ENCODE results near the gene MPIG6B.

Gene MPIG6B

DNA sequence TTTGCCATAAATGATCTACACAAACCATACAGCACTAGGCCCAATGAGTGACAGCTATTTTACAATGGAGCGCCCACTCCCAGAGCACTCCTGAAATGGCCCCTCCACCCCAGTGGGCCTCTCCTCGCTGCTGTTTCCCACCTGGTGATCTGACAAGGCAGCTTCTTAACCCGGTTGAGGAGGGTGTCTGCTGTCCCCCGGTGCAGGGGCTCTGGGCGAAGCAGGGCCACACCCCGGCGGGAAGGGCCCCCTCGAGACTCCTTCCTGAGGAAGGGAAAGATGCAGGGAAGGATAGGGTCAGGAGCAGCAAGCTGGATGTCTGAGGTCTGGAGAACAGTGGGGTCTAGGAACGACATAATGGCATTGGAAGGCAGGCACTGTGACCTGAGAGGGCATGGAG lies 30.3 kb upstream of the MPIG6B start:
- no peak for TF ChIP-seq POLR2A (IDR thresholded peaks at IDR 0.05; ENCODE audit: extremely low read depth, insufficient read length)
- TF ChIP-seq, protein P1, sequence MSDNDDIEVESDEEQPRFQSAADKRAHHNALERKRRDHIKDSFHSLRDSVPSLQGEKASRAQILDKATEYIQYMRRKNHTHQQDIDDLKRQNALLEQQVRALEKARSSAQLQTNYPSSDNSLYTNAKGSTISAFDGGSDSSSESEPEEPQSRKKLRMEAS (IDR thresholded peaks at IDR 0.05; ENCODE audit: low read depth, low read length): no peak
- no peak for TF ChIP-seq MYC (IDR thresholded peaks at IDR 0.05; ENCODE audit: low read depth, low read length)
- H3K4me3 ChIP-seq (ENCODE audit: low read depth, low read length): no peak overlapping the region
- DNase-seq (ENCODE audit: low read depth): no peak

DNA sequence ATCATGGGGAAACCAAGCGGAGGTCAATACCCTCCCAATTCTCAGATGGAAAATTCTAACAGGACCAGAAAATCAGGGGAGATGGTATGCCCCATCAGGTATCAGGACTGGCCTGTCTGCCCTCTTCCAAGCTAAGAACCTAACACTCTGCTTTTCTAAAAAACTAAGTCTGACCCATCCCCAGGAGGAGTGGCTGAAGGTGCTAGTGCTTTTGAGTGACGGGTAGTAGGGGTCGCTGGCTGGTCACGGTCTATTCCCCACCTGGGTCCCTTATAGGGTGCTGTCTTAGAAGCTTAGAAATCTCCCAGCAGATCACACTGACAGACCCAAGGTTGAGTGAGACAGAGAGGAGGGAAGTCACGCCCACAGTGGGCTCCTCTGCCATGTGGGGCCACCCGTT lies 29.6 kb upstream of the MPIG6B start:
- no peak for DNase-seq (ENCODE audit: low read depth)
- no peak overlapping the region for H3K4me3 ChIP-seq (ENCODE audit: low read depth, low read length)
- TF ChIP-seq POLR2A (IDR thresholded peaks at IDR 0.05; ENCODE audit: extremely low read depth, insufficient read length) (no peak), MYC (IDR thresholded peaks at IDR 0.05; ENCODE audit: low read depth, low read length) (no peak)
- TF ChIP-seq, protein P2, sequence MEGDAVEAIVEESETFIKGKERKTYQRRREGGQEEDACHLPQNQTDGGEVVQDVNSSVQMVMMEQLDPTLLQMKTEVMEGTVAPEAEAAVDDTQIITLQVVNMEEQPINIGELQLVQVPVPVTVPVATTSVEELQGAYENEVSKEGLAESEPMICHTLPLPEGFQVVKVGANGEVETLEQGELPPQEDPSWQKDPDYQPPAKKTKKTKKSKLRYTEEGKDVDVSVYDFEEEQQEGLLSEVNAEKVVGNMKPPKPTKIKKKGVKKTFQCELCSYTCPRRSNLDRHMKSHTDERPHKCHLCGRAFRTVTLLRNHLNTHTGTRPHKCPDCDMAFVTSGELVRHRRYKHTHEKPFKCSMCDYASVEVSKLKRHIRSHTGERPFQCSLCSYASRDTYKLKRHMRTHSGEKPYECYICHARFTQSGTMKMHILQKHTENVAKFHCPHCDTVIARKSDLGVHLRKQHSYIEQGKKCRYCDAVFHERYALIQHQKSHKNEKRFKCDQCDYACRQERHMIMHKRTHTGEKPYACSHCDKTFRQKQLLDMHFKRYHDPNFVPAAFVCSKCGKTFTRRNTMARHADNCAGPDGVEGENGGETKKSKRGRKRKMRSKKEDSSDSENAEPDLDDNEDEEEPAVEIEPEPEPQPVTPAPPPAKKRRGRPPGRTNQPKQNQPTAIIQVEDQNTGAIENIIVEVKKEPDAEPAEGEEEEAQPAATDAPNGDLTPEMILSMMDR (IDR thresholded peaks at IDR 0.05; ENCODE audit: low read depth, low read length): no peak
- TF ChIP-seq, protein P1 (IDR thresholded peaks at IDR 0.05; ENCODE audit: low read depth, low read length): no peak

DNA sequence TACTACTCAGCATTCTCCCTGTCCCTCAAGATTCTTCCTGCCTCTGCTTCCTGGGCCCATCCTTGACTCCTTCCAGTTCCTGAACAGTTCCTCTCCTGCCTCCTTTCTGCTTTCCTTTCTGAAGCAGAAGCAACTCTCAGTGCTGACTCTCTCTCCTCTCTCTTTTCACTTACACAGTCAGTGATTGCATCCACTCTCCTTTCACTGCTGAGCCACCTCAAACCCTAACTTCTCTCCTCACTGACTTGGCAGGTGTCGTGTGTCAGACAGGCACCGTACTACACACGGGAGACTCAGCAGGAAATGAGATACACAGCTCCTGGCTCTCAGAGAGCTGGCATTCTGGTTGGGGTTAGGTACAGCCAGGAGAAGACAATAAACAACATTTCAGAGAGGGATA lies 25.6 kb upstream of the MPIG6B start:
- no peak for DNase-seq (ENCODE audit: low read depth)
- TF ChIP-seq, protein P2 (IDR thresholded peaks at IDR 0.05; ENCODE audit: low read depth, low read length): no peak
- TF ChIP-seq, protein P1 (IDR thresholded peaks at IDR 0.05; ENCODE audit: low read depth, low read length): no peak
- TF ChIP-seq POLR2A (IDR thresholded peaks at IDR 0.05; ENCODE audit: extremely low read depth, insufficient read length) (no peak), MYC (IDR thresholded peaks at IDR 0.05; ENCODE audit: low read depth, low read length) (no peak)

DNA sequence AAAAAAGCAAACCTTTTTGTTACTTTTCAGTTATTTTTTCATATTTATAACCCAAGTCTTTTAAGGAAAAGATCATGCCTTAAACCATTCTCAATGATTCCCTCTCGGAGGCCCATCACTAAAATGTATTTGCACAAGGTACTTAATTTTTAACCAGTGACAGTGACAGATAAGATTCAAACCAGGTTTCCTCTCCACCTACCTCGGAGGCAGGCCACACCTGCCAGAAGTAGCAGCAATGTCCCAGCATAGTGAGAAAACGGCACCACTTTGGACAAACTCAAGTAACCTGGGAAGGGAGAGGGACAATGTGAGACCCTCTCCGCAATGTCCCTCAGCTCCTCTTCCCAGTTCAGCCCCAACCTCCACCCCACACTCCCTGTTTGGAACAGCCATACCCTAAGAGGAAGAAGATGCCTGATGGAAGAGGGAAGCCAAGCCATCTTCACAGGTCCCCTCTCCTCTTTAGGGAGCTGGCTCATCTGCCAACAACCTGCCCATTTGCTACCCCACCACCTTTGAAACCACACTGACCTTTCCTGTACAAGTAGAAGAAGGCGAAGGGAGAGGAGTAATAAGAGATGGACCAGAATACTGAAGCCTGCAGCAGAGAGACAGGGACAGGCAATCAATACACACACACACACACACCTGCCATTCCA lies 22.3 kb upstream of the MPIG6B start:
- peak overlapping the region; percentile 97 for H3K4me3 ChIP-seq (ENCODE audit: low read depth, low read length)
- DNase-seq (ENCODE audit: low read depth): no peak
- TF ChIP-seq, protein P2 (IDR thresholded peaks at IDR 0.05; ENCODE audit: low read depth, low read length): no peak
- TF ChIP-seq, protein P1 (IDR thresholded peaks at IDR 0.05; ENCODE audit: low read depth, low read length): no peak
- TF ChIP-seq MYC (IDR thresholded peaks at IDR 0.05; ENCODE audit: low read depth, low read length) (no peak), POLR2A (IDR thresholded peaks at IDR 0.05; ENCODE audit: extremely low read depth, insufficient read length) (no peak)

More for the DNA sequence above, 25.6 kb upstream of the MPIG6B start:
- H3K4me3 ChIP-seq (ENCODE audit: low read depth, low read length): no peak overlapping the region

DNA sequence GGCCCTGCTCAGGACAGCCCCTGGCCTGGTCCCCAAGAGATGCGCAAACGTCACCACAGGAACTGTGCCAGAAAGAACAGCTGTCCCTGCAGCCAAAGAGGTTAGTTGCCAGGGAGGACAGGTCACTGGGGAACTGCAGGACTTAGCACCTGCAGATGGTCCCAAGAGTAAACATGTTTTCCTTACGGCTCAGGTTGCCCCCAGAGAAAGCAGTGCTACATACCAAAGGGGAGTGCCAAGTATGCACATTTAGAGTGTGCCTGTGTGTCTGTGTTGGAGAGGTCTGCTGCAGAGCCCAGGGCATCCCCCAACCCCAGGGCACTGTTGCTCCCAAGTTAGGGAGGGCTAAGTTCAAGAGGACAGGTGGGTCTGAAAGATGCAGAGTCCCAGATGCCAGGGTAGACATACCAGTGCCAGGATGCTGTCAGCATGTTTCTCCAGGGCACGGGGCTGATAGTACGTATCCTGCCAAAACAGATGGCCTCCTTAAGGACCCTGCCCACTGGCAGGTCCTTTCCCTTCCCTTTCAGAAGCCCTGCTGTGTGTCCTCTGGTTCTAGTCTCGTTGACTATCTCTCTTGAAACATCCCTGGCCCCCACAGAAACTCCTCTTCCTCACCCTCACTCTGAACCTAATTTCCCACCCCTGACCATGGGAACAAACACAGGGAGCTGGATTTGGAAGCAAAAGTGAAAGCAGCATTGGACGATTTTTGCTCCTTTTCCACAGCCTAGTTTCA lies 21.3 kb upstream of the MPIG6B start:
- no peak for TF ChIP-seq MYC (IDR thresholded peaks at IDR 0.05; ENCODE audit: low read depth, low read length)
- TF ChIP-seq, protein P1 (IDR thresholded peaks at IDR 0.05; ENCODE audit: low read depth, low read length): no peak
- TF ChIP-seq, protein P2 (IDR thresholded peaks at IDR 0.05; ENCODE audit: low read depth, low read length): no peak
- no peak for TF ChIP-seq POLR2A (IDR thresholded peaks at IDR 0.05; ENCODE audit: extremely low read depth, insufficient read length)
- H3K4me3 ChIP-seq (ENCODE audit: low read depth, low read length): peak overlapping the region; percentile 97
- no peak for DNase-seq (ENCODE audit: low read depth)

DNA sequence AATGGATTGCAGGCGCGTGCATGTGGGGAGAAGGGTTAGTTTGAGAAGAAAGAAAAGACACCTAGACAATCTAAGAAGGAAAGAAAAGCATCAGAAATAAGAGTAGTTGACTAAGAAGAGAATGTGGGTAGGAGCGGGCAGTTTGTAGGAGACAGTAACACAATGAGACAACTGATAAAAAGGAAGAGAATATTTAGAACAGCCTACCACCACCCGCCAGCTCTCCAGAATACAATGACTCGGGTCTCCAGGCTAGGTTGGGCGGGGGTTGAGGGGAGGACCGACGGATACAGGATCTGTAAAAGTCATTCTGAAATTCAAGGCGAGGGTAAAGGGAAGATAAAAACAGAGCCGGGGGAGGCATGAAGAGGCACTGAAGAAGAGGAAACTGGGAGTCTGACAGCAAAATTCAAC lies 20.8 kb upstream of the MPIG6B start:
- TF ChIP-seq, protein P1 (IDR thresholded peaks at IDR 0.05; ENCODE audit: low read depth, low read length): no peak
- TF ChIP-seq MYC (IDR thresholded peaks at IDR 0.05; ENCODE audit: low read depth, low read length) (no peak), POLR2A (IDR thresholded peaks at IDR 0.05; ENCODE audit: extremely low read depth, insufficient read length) (no peak)
- TF ChIP-seq, protein P2 (IDR thresholded peaks at IDR 0.05; ENCODE audit: low read depth, low read length): no peak

More for the DNA sequence above, 20.8 kb upstream of the MPIG6B start:
- no peak for DNase-seq (ENCODE audit: low read depth)
- peak overlapping the region; percentile 97 for H3K4me3 ChIP-seq (ENCODE audit: low read depth, low read length)

Data from NB4 (cell line).